MM.1S (cell line): ENCODE data around the gene NET1.

ENCODE experiments used
- DNase-seq: peaks from one replicate; pipeline ENCODE4 v3.0.0-alpha.2; 2015
- H2AFZ ChIP-seq: fragments of 300-600 bp; sonication (generic); 2 replicates; pipeline ENCODE4 v1.6.0; 2016; ENCODE audit warnings: antibody characterized with exemption, low read length
- H3F3A ChIP-seq: fragments of 300-600 bp; sonication (generic); 2 replicates; pipeline ENCODE4 v1.6.1; 2016; ENCODE audit warnings: mild to moderate bottlenecking, antibody characterized with exemption, low read length, moderate library complexity, mixed read lengths; ENCODE audit not compliant: insufficient read depth
- H3K27ac ChIP-seq: fragments of 300-600 bp; sonication (generic); 2 replicates; pipeline ENCODE4 v1.5.1; 2016; ENCODE audit warnings: mild to moderate bottlenecking, low read length
- H3K27me3 ChIP-seq: fragments of 300-600 bp; sonication (generic); replicated peaks from 2 replicates; pipeline ENCODE4 v1.6.0; 2016; ENCODE audit warnings: low read length; ENCODE audit not compliant: insufficient read depth
- H3K36me3 ChIP-seq: fragments of 300-600 bp; sonication (generic); replicated peaks from 2 replicates; pipeline ENCODE4 v1.6.1; 2016; ENCODE audit warnings: mild to moderate bottlenecking, low read length, mixed read lengths; ENCODE audit not compliant: insufficient read depth
- H3K4me1 ChIP-seq: fragments of 300-600 bp; sonication (generic); 2 replicates; pipeline ENCODE4 v1.6.1; 2016; ENCODE audit warnings: low read length, mixed read lengths
- H3K4me2 ChIP-seq: fragments of 300-600 bp; sonication (generic); 2 replicates; pipeline ENCODE4 v1.6.0; 2016; ENCODE audit warnings: low read depth, low read length
- H3K4me3 ChIP-seq: fragments of 300-600 bp; sonication (generic); 2 replicates; pipeline ENCODE4 v1.5.1; 2016; ENCODE audit warnings: low read length, mixed read lengths
- H3K79me2 ChIP-seq: fragments of 300-600 bp; sonication (generic); 2 replicates; pipeline ENCODE4 v1.6.1; 2016; ENCODE audit warnings: mixed run types, low read length, mixed read lengths
- H3K9ac ChIP-seq: fragments of 300-600 bp; sonication (generic); 2 replicates; pipeline ENCODE4 v1.6.1; 2016; ENCODE audit warnings: low read length, mixed read lengths
- H3K9me2 ChIP-seq: fragments of 300-600 bp; sonication (generic); replicated peaks from 2 replicates; pipeline ENCODE4 v1.6.1; 2016; ENCODE audit warnings: mild to moderate bottlenecking, low read length, mixed read lengths; ENCODE audit not compliant: insufficient read depth
- H3K9me3 ChIP-seq: fragments of 300-600 bp; sonication (generic); replicated peaks from 2 replicates; pipeline ENCODE4 v1.6.1; 2016; ENCODE audit warnings: mild to moderate bottlenecking, low read length, mixed read lengths; ENCODE audit not compliant: insufficient read depth
- H4K20me1 ChIP-seq: fragments of 300-600 bp; sonication (generic); 2 replicates; pipeline ENCODE4 v1.6.1; 2016; ENCODE audit warnings: mild to moderate bottlenecking, low read length, moderate library complexity, mixed read lengths; ENCODE audit not compliant: insufficient read depth
- EZH2 ChIP-seq: fragments of 300-600 bp; sonication (generic); optimal IDR thresholded peaks from 2 replicates; pipeline ENCODE3; 2017; ENCODE audit warnings: low read depth, mild to moderate bottlenecking, antibody characterized with exemption, low read length, mixed read lengths
- EZH2phosphoT487 ChIP-seq: fragments of 300-600 bp; sonication (generic); IDR thresholded peaks from 2 replicates; pipeline ENCODE4 v1.6.1; 2018; ENCODE audit warnings: antibody characterized with exemption, low read length
- TF ChIP-seq, protein P1 (sequence below): fragments of 300-600 bp; sonication (generic); IDR thresholded peaks from 2 replicates; pipeline ENCODE4 v1.5.1; 2016; ENCODE audit warnings: antibody characterized with exemption, low read length, mixed read lengths

Gene NET1

DNA sequence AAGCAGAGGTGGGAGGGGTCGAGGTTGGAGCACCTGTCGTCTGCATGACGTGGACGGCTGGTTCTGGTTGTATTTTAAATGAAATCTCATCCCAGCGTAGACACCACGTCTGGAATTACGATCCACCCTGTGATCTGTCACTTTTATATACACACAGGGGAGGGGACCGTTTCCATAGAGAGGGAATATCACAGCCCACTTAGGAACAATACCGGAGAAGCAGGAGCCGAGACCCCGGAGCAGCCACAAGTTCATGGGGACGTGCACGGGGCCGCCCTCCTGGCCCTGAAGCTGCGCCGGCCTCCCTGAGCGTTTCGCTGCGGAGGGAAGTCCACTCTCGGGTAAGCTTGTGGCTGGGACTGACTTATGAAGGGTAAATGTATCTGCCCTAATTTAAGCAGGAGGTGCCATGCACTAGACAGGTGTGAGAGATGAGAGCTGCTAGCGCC lies 47.4 kb upstream of the NET1 start, which contains the start of gene UCN3:
TSS of gene UCN3 (plus strand) at position 77 of the 449 bp plus-strand sequence. CDS start 8,755 bp downstream, outside the sequence.
- no peaks in the 10 kb centered on the region for H3K9me2 ChIP-seq
- H3F3A ChIP-seq: no peaks in the 10 kb centered on the region
- DNase-seq: no peak
- TF ChIP-seq, protein P1, sequence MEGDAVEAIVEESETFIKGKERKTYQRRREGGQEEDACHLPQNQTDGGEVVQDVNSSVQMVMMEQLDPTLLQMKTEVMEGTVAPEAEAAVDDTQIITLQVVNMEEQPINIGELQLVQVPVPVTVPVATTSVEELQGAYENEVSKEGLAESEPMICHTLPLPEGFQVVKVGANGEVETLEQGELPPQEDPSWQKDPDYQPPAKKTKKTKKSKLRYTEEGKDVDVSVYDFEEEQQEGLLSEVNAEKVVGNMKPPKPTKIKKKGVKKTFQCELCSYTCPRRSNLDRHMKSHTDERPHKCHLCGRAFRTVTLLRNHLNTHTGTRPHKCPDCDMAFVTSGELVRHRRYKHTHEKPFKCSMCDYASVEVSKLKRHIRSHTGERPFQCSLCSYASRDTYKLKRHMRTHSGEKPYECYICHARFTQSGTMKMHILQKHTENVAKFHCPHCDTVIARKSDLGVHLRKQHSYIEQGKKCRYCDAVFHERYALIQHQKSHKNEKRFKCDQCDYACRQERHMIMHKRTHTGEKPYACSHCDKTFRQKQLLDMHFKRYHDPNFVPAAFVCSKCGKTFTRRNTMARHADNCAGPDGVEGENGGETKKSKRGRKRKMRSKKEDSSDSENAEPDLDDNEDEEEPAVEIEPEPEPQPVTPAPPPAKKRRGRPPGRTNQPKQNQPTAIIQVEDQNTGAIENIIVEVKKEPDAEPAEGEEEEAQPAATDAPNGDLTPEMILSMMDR: no peak
- TF ChIP-seq EZH2 (no peak), EZH2phosphoT487 (no peak)
- no peak within 1 kb of the TSS for H2AFZ ChIP-seq
- no peak within 1 kb of the TSS for H3K4me3 ChIP-seq
- H3K4me1 ChIP-seq: no peaks in the 10 kb centered on the region
- no peaks in the 10 kb centered on the region for H3K79me2 ChIP-seq
- H3K27ac ChIP-seq: no peak within 1 kb of the TSS
- no peak within 1 kb of the TSS for H3K4me2 ChIP-seq
- no peaks in the 10 kb centered on the region for H3K27me3 ChIP-seq
- H3K36me3 ChIP-seq: no peaks in the 10 kb centered on the region
- no peaks in the 10 kb centered on the region for H4K20me1 ChIP-seq
- no peak within 1 kb of the TSS for H3K9ac ChIP-seq
- H3K9me3 ChIP-seq: no peaks in the 10 kb centered on the region

DNA sequence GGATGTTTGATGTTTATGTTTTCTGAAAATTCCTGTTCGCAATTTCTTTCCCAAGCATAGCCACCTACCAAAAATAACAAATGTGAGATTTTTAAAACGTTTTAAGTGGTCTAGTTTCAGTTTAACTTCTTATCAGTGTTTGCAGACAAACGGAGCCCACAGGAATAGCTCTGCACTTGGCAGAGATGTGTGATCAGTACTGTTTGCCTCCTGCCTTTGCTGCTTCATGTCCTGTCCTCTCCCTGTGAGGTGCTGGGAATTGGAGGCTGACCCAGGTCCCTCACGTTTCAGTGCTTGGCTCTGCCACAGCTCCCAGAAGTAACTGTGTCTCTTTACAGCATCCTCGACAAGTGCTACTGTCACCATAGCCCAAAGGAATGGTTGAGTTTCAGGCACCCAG lies 46.4 kb upstream of the NET1 start:
- H3K4me2 ChIP-seq: no peak overlapping the region
- DNase-seq: no peak
- H3K4me3 ChIP-seq: no peak overlapping the region

DNA sequence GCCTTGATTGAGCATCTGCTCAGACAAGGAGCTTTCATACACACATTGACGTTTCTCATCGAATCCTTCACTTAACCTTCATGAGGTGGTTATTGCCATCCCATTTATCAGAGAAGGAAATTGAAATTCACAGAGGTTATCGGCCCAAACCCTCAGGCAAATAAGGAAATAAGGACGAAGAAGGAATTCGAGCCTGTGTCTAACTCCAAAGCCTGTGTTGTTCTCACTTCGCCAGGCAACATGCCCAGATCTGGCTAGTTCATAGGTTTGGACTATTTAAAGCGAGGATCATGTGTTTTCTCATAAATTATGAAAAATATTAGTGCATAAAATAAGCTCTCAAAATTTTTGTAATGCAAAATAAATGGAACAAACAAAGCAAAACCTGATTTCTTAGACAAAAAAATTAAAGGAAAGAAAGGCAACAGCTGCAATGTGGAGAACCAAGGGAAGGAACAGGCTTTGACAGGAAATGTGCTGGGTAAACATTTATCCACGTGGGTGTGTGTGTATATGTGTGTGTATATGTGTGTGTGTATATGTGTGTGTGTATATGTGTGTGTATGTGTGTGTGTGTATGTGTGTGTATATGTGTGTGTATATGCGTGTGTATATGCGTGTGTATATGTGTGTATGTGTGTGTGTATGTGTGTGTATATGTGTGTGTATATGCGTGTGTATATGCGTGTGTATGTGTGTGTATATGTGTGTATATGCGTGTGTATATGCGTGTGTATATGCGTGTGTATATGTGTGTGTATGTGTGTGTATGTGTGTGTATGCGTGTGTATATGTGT lies 42.8 kb upstream of the NET1 start:
- Histone ChIP-seq H3K9me2 (no peaks in the 10 kb centered on the region), H3F3A (no peaks in the 10 kb centered on the region), H3K4me3 (no peak overlapping the region), H3K27ac (no peak overlapping the region), H3K9me3 (no peaks in the 10 kb centered on the region), H3K79me2 (no peaks in the 10 kb centered on the region), H3K36me3 (no peaks in the 10 kb centered on the region), H3K9ac (no peak overlapping the region), H4K20me1 (no peaks in the 10 kb centered on the region), H3K4me2 (no peak overlapping the region), H3K4me1 (no peaks in the 10 kb centered on the region), H3K27me3 (no peaks in the 10 kb centered on the region), H2AFZ (no peak overlapping the region)
- no peak for TF ChIP-seq EZH2
- TF ChIP-seq, protein P1: no peak
- no peak for TF ChIP-seq EZH2phosphoT487
- no peak for DNase-seq

More for the DNA sequence above, 46.4 kb upstream of the NET1 start:
- no peaks in the 10 kb centered on the region for H4K20me1 ChIP-seq
- no peaks in the 10 kb centered on the region for H3K27me3 ChIP-seq
- no peaks in the 10 kb centered on the region for H3K79me2 ChIP-seq
- H3K9ac ChIP-seq: no peak overlapping the region
- TF ChIP-seq, protein P1: no peak
- TF ChIP-seq EZH2phosphoT487 (no peak), EZH2 (no peak)
- no peaks in the 10 kb centered on the region for H3K9me2 ChIP-seq
- no peaks in the 10 kb centered on the region for H3K4me1 ChIP-seq
- no peaks in the 10 kb centered on the region for H3K36me3 ChIP-seq
- no peaks in the 10 kb centered on the region for H3F3A ChIP-seq
- no peak overlapping the region for H2AFZ ChIP-seq
- H3K27ac ChIP-seq: no peak overlapping the region
- H3K9me3 ChIP-seq: no peaks in the 10 kb centered on the region
